Mesodermal cell (in vitro differentiated cells): ENCODE results near the gene VANGL1.
A peak's percentile ranks its signal among the peaks of the same experiment; 100 is the strongest.

Experiments
- H3K27ac ChIP-seq: 2 replicates; pipeline ENCODE4 v1.7.0; 2013; ENCODE audit warnings: mild to moderate bottlenecking, low read depth, low read length, moderate library complexity; ENCODE audit not compliant: severe bottlenecking
- H3K36me3 ChIP-seq: 2 replicates; pipeline ENCODE4 v1.7.1; 2013; ENCODE audit warnings: mild to moderate bottlenecking, low read length, moderate library complexity; ENCODE audit not compliant: control insufficient read depth, insufficient read depth
- H3K4me1 ChIP-seq: one replicate; pipeline ENCODE4 v1.7.1; 2013; ENCODE audit warnings: mild to moderate bottlenecking, low read length; ENCODE audit not compliant: insufficient read depth, control insufficient read depth, poor library complexity, severe bottlenecking
- H3K4me3 ChIP-seq: 2 replicates; pipeline ENCODE4 v1.7.0; 2013; ENCODE audit warnings: low read length, control low read depth, mild to moderate bottlenecking; ENCODE audit not compliant: insufficient read depth, poor library complexity, severe bottlenecking; ENCODE audit errors: extremely low read depth
- H3K9me3 ChIP-seq: 2 replicates; pipeline ENCODE4 v1.7.1; 2013; ENCODE audit warnings: mild to moderate bottlenecking, low read length, moderate library complexity; ENCODE audit not compliant: control insufficient read depth
- WGBS, 2 experiments: methylation state at CpG; one replicate each; pipeline ENCODE4 v1.1.5; 2013; ENCODE audit warnings: missing lambda C conversion rate in 2 of 2; ENCODE audit not compliant: insufficient coverage in 2 of 2; 5-methylcytosine and 5-hydroxymethylcytosine counted together

The VANGL1 gene

DNA sequence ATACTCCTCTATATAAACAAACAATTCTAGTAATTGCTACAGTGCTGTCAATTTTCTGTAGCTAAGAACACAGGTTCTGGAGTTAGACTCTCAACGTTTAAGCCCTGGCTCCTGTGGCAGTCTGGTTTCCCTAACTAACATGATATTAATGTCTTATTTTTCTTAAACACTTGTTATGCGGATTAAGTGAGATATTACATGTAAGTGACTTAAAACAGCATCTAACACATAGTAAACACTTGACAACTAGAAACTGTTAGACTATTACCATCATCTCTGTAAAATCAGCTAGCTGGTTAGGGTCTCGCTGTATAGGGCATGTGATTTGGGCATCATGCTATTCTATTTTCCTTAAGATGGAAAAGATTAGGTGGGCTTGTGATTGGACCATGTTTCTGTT lies 2.3 kb downstream of the VANGL1 start:
- H3K9me3 ChIP-seq = peaks cover 20% of the 10 kb centered on the region
- H3K4me3 ChIP-seq = no peak overlapping the region
- H3K27ac ChIP-seq = no peak overlapping the region
- no peaks in the 10 kb centered on the region for H3K36me3 ChIP-seq
- 90% methylated on average over 1 of the region's 3 CpGs; no CpG with 5 or more reads in 1 of the 2 experiments for WGBS, 2 experiments
- peaks cover 5% of the 10 kb centered on the region for H3K4me1 ChIP-seq

DNA sequence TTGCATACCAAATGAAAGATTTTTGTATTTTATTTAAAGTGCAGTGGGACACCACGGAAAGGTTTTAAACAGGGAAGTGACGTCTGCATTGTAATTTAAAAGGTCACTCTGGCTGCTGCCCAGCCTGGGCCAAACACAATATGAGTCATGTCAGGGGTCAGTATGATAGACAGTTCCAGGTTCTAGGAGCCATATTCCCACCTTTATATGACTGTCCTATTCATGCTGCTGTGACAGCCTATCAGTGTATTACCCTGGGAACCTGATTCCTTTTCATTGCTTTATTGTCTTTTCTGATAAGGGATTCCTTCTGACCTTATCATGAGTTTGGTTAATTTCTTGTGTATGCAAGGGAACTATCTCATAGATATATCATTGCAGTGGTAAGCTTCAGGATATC lies 5.3 kb downstream of the VANGL1 start:
- no peak overlapping the region for H3K4me3 ChIP-seq
- no peak overlapping the region for H3K27ac ChIP-seq
- H3K36me3 ChIP-seq = peaks cover 8% of the 10 kb centered on the region
- no peaks in the 10 kb centered on the region for H3K9me3 ChIP-seq
- WGBS, 2 experiments = 72 to 83% methylated on average over 2 of the region's 2 CpGs
- H3K4me1 ChIP-seq = peaks cover 27% of the 10 kb centered on the region

DNA sequence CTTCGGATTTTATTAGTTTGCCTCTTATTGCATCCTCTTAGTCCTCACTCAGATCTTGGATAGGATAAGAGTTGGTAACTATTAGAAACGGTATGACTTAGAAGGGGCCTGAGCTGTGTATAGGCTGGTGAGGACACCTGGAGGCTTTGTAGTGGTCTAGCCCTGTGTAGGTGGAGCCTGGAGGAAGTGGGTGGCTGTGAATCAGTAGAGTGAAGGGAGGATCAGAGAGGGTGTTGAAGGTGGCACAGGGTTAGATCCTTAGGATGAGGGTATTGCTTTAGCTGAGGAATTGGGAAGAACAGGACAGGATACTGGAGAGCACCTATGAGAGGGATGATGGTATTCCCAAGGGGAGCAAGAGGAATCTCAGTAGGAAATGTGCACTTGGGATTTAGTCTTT lies 5.7 kb downstream of the VANGL1 start:
- Histone ChIP-seq H3K36me3 (peaks cover 12% of the 10 kb centered on the region), H3K4me1 (peaks cover 27% of the 10 kb centered on the region), H3K9me3 (no peaks in the 10 kb centered on the region), H3K27ac (no peak overlapping the region), H3K4me3 (no peak overlapping the region)
- 100% methylated on average over 1 of the region's 2 CpGs for WGBS, 2 experiments

DNA sequence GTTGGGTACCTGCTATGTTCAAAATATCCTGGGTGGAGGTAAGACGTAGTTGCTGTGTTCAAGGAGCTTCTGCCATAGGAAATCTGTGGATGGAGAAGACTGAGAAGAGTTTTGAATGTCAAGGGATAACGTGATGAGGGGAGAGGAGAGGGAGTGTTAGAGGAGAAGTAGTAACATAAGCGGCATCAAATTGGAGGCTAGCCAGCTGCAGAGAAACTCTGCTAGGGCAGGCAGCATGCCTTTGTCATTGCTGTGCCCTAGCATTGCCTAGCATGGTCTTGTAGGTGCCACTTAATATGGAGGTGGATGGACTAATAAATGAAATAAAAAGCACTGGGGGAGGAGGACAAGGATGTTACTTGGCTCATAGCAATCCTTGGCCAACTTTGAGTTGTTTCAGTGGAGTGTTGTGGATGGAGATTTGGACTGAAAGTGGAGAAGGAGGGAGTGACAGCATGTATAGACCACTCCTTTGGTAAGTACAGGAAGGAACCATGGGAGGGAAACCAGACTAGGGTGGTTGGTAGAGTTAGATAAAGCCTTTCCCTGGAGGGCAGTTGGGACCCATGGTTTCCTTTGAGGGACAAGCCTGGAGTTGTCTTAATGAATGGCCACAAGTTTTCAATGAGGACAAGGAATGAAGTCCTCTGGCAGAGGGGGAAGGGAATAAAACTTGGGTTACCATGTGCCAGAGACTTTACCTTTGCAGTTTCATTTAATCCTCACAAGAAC lies 6.3 kb downstream of the VANGL1 start:
- H3K4me3 ChIP-seq = no peak overlapping the region

DNA sequence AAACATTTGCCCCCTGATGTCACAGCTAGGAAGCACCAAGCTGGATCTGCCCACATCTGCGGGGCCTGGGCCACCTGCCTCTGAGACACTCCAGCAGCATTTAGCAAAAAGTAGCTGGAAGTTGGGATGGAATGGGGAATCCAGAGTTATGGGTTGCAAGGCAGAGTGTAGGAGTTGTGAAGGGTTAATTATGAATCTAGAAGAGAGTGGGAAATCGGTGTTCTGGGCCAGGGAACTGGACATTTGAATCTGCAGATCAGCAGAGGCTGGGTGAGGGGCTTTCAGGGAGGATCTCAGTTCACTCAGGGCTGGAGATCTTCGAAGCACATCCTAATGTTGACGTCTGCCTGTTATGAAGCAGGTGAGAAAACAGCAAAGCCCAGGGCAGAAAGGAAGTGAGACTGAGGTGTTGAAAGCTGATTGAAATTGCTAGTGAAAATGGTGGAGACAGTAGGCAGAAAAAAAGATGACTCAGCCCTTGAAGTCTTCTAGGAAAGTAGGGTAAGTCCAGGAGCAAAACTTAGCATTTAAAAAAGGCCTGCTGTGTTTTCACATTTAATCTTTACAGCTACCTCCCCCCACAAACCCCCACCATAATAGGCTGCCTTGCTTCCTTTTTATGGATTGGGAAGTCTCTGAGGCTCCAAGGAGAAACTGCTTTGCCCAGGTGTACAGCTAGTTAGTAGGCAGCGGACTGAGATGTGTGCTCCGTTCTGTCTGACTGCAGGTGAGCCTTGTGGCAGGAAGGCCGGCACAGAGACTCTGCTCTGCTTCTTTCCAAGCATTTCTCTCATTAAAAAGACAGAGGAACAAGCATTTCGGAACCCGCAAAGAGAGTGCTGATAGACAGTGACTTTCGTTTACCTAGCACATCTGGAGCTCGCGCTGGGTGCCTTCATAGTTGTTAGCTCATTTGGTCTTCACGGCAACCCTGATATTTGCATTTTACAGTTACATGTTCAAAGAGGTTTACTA lies 7.2 kb downstream of the VANGL1 start:
- H3K4me3 ChIP-seq = no peak overlapping the region

More for the DNA sequence above, 6.3 kb downstream of the VANGL1 start:
- Histone ChIP-seq H3K27ac (no peak overlapping the region), H3K9me3 (no peaks in the 10 kb centered on the region), H3K36me3 (peaks cover 13% of the 10 kb centered on the region), H3K4me1 (peaks cover 27% of the 10 kb centered on the region)
- 86 to 91% methylated on average over 3 of the region's 3 CpGs for WGBS, 2 experiments

DNA sequence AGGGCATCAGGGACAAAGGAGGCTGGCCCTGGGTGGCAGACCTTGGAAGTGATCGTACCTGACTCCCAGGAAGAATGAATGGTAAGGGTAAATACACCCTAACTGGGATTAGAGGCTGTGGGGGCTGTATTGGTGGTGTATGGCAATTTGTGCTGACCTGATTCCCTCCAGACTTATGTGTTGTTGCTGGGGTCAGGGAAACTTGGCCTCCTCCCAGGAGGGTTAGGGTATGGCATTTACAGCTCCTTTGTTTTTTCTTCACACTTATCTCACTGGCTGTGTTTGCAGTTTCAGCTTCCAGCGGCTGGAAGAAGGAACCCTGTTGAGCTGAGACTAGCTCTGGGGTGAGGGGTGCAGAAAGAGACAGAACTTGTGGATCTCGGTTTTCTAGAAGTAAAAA lies 8.2 kb downstream of the VANGL1 start:
- Histone ChIP-seq H3K4me1 (peaks cover 40% of the 10 kb centered on the region), H3K9me3 (no peaks in the 10 kb centered on the region), H3K4me3 (no peak overlapping the region), H3K27ac (peak overlapping the region; percentile 37), H3K36me3 (peaks cover 20% of the 10 kb centered on the region)
- 0 to 11% methylated on average over 2 to 3 of the region's 3 CpGs for WGBS, 2 experiments

More for the DNA sequence above, 7.2 kb downstream of the VANGL1 start:
- Histone ChIP-seq H3K4me1 (peaks cover 31% of the 10 kb centered on the region), H3K9me3 (no peaks in the 10 kb centered on the region), H3K27ac (peak overlapping the region; percentile 37), H3K36me3 (peaks cover 20% of the 10 kb centered on the region)
- 34 to 36% methylated on average over 12 to 13 of the region's 13 CpGs for WGBS, 2 experiments

DNA sequence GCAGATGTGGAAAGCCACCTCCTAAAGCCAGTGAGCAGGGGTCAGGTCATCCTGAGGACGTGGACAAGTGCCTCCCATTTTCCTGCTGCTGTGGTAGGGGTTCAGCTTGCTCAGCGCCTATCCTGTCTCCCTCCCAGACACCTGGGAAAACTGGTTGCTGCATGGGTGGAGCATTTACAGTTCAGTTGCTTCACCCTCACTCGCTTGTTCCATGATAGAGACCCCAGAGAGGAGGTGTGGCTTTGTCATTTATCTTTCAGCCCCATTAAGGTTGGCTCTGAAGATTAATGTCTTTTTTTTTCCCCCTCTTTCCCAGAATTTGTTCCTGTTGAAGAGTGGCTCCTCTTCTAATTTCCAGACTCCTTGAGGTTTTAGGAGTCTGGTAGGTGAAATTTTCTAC lies 9.2 kb downstream of the VANGL1 start:
- H3K36me3 ChIP-seq = peaks cover 24% of the 10 kb centered on the region
- H3K27ac ChIP-seq = no peak overlapping the region
- peaks cover 50% of the 10 kb centered on the region for H3K4me1 ChIP-seq
- no peak overlapping the region for H3K4me3 ChIP-seq
- H3K9me3 ChIP-seq = no peaks in the 10 kb centered on the region
- WGBS, 2 experiments = 61% methylated on average over 3 of the region's 3 CpGs; no CpG with 5 or more reads in 1 of the 2 experiments

DNA sequence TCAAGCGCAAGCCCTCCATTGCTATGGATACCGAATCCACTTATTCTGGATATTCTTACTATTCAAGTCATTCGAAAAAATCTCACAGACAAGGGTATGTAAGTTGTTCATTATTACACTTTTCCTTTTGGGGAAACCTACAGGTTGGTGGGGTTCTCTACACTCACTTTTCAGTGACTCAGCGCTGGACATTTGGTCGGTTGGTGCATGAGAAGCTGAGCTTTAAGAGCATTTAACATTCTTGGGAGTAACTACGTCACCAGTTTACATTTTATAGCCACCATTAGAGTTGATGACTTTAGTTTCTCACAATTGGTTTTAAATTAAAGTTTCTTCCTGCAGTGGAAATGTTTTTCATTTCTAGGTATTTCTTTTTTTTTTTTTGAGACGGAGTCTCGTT lies 9.6 kb downstream of the VANGL1 start:
- 70 to 100% methylated on average over 2 to 3 of the region's 8 CpGs for WGBS, 2 experiments
- no peak overlapping the region for H3K4me3 ChIP-seq
- H3K27ac ChIP-seq = no peak overlapping the region
- H3K36me3 ChIP-seq = peaks cover 28% of the 10 kb centered on the region
- H3K9me3 ChIP-seq = no peaks in the 10 kb centered on the region
- peaks cover 52% of the 10 kb centered on the region for H3K4me1 ChIP-seq

DNA sequence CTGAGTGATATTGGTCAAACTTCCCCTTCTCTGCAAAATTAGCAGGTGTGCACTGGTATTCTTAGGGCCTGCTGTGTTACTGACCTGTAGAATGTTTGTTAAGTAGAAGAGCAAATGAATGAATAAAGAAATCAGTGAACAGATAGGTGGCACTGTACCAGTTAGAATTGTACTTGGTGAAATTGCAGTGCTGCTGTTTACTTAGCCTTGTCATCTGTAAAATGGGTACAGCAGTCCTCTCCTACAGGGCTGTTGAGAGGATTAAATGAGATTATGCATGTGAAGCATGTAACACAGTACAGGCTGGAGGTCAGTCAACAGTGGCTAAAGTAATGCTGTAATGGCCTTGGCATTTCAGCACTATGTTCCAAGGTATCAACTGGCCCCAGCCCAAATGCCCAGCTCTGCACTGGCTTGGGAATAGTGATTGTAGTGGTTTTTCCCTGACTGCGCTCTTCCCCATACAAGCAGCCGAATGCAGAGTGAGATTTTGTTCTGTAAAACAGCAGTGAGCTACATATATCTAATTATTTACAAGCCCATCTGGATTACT lies 10.5 kb downstream of the VANGL1 start:
- H3K36me3 ChIP-seq = peaks cover 37% of the 10 kb centered on the region
- WGBS, 2 experiments = no CpG with 5 or more reads among the region's 2 CpGs
- no peaks in the 10 kb centered on the region for H3K9me3 ChIP-seq
- no peak overlapping the region for H3K27ac ChIP-seq
- H3K4me3 ChIP-seq = no peak overlapping the region
- H3K4me1 ChIP-seq = peaks cover 51% of the 10 kb centered on the region

DNA sequence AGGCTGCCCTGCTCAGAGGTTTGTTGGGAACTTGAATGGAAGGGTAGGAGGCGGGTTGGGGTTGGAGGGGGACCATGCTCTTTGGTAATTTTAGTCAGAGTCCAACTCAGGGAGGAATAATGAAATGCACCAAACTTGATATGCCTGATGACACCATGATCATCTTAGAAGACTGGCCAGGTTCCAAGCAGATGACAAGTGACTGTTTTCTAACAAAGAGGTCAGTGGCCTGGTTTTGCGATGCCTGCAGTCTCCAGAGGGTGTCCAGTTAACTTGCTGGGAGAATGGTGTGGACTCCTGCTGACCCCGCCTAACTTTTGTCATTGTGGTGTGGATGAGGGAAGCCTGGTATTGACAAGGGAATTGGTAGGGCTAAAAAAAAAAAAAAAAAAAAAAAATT lies 12.4 kb downstream of the VANGL1 start:
- Histone ChIP-seq H3K27ac (peak overlapping the region; percentile 16), H3K4me1 (peaks cover 50% of the 10 kb centered on the region), H3K36me3 (peaks cover 51% of the 10 kb centered on the region), H3K4me3 (no peak overlapping the region), H3K9me3 (no peaks in the 10 kb centered on the region)
- WGBS, 2 experiments = 80 to 100% methylated on average over 1 of the region's 3 CpGs
